ENCODE data around the gene ITGA11.

Gene ITGA11, protein sequence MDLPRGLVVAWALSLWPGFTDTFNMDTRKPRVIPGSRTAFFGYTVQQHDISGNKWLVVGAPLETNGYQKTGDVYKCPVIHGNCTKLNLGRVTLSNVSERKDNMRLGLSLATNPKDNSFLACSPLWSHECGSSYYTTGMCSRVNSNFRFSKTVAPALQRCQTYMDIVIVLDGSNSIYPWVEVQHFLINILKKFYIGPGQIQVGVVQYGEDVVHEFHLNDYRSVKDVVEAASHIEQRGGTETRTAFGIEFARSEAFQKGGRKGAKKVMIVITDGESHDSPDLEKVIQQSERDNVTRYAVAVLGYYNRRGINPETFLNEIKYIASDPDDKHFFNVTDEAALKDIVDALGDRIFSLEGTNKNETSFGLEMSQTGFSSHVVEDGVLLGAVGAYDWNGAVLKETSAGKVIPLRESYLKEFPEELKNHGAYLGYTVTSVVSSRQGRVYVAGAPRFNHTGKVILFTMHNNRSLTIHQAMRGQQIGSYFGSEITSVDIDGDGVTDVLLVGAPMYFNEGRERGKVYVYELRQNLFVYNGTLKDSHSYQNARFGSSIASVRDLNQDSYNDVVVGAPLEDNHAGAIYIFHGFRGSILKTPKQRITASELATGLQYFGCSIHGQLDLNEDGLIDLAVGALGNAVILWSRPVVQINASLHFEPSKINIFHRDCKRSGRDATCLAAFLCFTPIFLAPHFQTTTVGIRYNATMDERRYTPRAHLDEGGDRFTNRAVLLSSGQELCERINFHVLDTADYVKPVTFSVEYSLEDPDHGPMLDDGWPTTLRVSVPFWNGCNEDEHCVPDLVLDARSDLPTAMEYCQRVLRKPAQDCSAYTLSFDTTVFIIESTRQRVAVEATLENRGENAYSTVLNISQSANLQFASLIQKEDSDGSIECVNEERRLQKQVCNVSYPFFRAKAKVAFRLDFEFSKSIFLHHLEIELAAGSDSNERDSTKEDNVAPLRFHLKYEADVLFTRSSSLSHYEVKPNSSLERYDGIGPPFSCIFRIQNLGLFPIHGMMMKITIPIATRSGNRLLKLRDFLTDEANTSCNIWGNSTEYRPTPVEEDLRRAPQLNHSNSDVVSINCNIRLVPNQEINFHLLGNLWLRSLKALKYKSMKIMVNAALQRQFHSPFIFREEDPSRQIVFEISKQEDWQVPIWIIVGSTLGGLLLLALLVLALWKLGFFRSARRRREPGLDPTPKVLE

DNA sequence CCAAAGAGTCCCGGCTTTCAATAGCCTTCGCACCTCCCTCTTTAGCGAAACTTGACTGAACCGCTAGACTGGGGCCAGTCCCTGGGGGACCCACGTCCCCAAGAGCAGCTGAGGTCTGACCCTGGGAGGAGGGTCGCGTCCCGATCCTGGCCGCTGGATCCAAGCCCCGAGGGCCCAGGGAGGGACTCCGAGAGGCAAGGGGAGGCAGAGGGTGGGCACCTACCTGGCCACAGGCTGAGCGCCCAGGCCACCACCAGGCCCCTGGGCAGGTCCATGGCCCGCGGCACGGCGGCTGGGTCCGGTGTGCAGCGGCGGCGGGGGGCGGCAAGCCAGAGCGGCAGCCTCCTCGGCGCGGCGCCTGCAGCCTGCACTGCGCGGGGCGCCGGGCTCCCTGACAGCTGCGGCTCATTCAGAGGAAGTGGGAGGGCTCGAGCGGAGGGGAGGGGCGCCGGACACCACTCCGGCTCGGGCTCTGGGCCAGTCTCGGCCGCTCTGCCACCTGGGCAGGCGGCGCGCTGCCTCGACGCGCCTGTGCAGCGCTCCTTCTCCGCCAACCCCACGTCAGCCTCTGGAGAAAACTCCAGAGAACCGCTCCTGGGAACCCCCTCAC is at the start of gene ITGA11:
TSS of gene ITGA11 (minus strand) at position 372 of the 610 bp plus-strand sequence. CDS start at position 275, 97 bp downstream.
- DNase-seq (ENCODE audit: low read depth), result no peak

DNA sequence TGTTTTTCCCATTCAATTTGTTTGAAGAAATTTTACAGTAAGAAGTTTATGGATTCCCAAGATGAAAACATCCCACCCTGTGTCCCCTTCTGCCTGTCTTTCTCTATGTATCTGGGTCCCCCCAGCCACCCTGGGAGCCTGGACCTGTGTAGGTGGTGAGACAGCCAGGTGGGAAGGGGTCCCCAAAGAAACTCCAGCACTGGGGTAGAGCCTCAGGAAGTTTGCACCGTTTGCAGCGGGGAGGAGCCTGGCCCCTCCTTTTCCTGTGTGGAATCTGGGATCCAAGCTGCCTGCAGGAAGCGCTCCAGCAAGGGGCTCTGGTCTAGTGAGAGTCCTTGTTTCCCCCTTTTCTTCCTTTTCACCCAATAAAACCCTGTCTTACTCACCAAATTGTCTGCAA is 49.4 kb upstream of the ITGA11 start:
- DNase-seq (ENCODE audit: low read depth), result no peak

DNA sequence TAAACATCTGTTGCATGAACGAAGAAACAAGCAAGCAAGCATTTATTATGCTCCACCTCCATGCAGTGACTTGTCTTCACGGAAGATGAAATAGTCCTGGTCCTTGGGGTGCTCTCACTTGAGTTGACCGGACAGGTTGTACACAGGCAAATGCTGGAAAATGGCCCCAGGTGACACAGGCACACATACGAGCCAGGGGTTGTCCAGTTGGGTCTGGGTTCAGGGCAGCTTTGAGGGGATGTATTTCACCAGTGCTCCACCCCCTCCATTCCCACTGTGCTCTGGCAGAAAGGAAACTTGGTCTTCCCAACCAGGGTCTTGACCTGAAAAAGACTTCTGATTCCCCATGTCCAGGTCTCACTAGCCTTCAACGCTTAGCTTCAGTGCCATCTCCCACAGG is 48.3 kb upstream of the ITGA11 start:
- DNase-seq (ENCODE audit: low read depth), result no peak

DNA sequence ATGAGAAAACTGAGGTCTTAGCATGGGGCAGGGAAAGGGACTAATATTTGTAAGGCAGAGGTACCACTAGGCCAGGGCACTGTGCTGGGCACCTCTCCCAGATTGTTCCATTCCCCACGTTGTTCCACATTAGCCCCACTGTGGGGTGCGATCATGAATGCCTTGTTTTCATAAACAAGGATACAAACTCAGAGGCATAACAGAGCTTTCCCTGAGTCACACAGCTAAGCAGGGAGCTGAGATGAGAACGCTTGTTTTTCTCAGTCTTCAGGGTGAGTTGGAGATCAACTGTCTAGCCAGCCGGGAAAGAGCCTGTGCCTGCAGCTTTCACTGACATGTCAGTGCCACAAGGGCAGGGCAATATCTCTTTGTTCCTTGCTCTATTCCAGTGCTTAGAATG is 47.9 kb upstream of the ITGA11 start:
- DNase-seq (ENCODE audit: low read depth), result no peak

DNA sequence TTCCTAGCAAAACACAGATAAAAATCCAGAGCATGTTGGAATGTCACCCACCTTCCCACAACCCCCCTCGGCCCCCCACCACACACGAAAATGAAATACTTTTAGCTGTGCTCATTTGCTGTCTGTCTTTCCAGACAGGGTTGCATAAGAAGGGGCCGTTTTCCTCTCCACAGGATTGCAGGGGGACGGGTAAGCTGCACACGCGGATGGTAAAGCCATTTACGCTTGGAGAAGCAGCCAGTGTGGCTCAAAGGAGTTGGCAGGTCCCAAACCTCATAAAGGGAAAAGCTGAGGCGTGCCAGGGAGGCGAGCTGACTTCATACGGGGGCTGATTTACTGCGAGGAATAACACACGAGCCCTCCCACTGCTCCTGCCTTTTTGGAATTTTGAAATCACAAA is 47.4 kb upstream of the ITGA11 start:
- no peak for DNase-seq (ENCODE audit: low read depth)

DNA sequence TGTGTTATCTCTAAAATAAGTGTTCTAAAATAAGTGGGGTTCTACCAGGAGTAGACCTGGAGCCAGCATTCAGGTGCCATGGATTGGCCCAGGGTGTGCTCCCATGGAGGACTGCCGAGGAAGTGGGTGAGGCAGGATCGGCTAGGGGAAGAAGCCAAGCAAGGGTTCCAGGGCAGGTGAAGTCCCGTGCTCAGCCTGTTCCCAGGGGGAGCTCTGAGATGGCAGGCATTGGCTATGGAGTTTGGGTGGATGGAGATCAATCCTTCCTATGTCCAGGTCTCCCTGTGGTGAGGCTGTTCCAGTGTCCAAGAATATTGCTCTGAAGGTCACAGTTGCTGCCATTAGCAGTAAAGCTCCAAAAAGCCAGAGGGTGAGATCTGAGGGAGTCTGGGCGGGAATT is 46.9 kb upstream of the ITGA11 start:
- no peak for DNase-seq (ENCODE audit: low read depth)

DNA sequence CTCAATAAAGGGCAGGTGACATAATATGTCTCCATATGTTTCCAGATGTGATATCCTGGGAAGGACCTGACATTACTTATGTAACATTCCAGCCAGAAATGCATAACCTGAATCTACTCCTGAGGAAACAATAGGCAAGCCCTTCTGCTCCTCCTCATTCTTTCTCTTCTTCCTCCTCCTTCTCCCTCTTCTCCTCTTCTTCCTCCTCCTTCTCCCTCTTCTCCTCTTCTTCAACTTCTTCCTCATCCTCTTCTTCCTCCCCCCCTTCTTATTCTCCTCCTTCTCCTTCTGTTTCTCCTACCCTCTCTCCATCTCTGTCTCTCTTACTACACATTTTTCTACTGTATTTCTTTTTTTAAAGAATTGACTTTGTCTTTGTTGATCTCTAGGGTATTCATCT is 43.5 kb upstream of the ITGA11 start:
- no peak for DNase-seq (ENCODE audit: low read depth)

DNA sequence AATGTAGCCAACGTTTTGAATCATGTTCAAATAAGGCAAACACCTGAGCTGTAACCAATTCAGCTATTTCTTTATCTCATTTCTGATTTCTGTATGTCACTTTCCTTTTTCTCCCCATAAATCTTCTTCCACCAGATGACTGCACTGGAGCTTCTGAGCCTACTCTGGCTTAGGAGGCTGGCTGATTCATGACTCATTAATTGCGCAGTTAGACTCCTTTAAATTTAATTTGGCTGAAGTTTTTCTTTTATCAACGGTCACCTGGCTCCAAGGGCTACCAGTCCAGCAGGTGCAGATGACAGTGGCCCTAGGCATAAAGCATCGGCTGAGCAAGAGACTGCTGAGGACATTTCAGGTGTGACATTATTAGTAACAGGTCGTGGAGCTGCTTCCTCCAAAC is 39.6 kb upstream of the ITGA11 start:
- no peak for DNase-seq (ENCODE audit: low read depth)

DNA sequence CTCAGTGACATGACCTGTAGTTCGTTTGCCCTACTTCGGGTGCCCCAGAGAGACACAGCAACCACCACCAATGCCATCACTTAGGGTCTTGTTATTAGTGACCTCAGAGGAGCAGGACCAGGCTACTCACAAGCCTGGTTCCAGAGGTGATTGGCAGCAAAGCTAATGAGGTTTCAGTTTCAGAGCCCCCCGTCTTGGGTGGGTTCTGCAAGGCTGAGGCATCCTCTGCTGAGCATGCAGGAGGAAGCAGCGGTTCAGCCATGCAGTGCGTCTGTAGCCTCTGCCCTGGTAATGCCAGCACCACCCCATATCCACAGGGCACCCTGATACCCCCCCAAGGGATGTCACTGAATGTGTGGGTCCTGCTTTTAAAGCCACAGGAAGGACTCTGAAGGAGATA is 39.0 kb upstream of the ITGA11 start:
- DNase-seq (ENCODE audit: low read depth), result no peak

DNA sequence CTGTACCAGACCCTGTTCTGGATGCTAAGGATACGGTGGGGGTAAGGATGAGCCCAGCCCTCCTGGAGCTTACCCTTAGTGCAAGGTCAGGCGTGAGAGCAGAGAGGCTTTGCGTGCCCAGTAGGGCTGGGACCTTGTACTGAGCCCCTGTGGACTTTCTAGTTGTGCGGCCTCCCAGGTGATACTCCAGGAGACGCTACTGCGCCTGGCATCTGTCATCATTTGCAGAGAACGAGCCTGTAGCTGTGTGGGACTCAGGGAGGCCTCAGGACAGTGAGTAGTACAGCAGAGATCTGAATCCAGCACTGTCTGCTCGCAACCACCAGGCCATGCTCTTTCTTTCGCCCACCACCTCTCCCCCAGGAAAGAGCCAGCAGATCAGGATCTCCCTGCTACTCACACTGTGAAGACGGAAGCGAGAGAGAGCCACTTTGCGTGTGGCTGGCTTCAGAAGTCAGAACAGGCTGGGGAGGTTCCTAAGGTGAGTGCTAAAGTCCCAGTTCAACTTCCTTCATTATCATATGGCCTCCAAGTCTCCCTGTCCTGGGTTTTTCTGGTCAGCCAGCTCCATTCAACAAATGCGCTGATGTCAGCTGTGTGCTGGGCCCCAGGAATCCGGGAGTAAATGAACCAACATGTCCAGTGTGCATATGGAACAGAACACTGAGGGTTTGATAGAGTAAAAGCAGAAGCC is 38.2 kb upstream of the ITGA11 start:
- DNase-seq (ENCODE audit: low read depth), result no peak

DNA sequence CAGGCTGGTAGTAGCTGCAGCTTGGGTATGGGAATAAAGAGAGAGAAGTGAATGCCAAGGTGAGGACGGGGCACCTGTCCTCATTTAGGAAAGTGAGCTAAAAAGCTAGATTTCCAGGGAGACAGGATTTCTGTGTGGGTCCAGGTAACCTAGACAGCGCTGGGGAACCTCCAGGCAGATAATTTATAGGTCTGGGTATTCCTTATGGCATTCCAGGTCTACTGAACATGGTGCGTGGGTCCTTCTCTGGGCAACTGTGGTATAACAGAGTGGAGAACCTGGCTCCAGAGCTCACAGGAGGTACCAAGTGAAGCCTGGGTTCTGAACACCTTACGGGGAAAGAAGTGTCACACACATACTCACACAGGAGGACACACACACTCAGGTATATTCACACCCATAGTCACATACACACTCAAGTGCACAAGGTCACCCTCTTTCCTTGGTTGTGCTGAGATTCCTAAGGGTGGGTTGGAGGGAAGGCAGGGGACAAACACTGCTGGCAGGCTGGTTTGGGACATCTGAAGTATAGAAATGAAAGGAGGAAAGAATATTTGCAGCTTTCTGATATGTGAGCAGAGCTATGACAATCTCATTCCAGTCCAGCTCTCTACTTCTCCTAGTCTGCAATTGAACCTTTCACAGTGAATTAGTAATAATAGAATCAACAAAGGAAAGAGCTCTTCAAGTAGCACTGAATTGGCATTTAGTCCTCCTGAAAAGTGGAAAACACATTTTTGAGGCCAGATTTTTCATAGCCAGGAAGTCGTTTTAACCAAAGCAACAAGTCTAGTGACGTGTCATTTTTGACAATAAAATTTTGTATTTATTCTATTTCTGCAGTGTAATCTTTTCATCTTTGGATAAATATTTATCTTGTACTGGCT is 37.4 kb upstream of the ITGA11 start:
- DNase-seq (ENCODE audit: low read depth), result no peak

DNA sequence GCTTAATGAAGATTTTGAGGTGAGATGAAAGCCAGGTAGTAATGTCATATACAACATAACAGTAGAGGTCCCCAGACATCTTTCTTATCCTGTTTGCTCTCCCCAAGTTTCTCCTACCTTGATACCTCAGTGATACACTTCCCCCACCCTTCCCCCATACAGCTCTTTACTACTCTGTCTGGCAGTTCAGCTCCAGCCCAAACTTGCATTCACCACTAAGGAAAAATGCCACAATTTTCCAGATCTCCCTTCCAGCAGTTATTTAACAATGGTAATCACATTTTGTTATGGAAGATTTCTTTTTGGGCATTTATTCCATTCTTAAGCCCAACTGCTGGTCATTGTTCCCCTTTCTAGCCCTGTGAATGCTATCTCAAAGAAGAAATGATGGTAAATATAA is 34.9 kb upstream of the ITGA11 start:
- no peak for DNase-seq (ENCODE audit: low read depth)

DNA sequence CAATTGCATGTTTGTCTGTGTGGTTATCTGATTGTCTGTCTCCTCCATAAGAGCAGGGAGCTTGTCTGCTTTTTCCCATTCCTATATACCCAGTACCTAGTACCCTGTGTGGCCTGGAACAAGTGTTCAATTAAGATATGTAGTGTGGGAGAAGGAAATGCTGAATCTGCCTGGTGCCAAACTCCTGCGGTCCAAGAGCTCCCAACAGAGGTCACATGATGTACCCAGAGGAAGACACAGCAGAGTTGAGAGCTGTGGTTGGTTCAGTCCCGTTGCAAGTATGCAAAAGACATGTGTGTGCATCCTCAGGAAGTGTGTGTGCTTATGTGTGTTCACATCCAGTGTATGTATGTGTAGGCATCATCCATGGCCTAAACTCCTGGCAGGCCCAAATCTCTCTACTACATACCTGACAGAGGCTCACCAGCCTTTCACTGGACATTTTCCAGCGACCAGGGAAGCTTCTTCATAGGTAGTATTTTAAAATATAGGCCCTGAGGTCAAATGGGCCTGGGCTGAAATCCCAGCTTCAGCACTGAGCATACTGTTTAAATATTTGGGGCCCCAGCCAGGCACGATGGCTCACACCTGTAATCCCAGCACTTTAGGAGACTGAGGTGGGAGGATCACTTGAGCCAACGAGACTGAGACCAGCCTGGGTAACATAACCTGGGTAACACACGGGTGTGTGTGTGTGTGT is 34.0 kb upstream of the ITGA11 start:
- DNase-seq (ENCODE audit: low read depth), result no peak

DNA sequence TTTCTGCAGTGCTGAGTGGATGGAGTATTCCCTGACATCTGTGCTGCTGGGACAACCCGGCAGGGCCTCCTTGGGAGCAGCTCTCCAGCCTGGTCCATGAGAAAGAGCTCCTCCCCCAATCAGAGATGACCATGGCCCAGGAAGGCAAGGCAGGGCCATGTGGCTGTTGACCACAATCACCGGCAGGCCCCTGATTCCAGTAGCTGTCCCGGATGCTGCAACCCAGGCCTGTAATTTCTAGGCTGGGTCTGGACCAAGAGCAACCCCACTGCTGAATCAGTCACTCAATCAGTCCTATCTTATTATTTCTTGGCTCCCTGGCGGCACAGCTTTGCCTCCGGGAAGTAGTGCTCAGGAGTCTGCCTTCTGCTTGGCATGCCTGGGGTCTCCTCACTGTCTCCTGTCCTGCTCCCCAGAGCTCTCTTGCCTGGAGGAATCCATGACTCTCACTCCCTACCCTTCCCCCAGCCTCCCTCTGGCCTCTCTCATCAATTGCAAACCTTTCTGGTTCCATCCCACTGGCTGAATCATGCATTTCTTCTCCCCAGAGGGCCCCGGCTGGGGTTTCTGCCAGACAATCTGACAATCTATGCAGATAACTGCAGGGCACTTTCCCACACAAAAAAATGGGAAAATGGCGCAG is 32.6 kb upstream of the ITGA11 start:
- DNase-seq (ENCODE audit: low read depth), result no peak

DNA sequence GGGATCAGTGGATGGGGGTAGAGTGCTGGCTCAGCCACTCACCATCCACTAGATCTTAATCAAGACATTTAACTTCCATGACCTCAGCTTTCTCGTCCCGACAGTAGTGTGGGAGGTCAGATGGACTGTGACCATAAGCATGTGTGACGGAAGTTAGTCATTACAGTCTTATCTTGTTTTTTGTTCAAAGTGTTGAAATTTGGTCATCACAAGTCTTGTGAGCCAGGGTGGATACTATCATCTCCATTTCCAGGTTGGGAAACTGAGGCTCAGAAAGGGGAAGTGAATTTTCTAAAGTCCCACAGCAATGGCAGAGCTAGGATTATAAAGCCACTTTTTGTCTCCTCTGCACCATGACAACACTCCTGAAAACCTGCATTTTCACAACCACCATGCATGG is 32.0 kb upstream of the ITGA11 start:
- no peak for DNase-seq (ENCODE audit: low read depth)

DNA sequence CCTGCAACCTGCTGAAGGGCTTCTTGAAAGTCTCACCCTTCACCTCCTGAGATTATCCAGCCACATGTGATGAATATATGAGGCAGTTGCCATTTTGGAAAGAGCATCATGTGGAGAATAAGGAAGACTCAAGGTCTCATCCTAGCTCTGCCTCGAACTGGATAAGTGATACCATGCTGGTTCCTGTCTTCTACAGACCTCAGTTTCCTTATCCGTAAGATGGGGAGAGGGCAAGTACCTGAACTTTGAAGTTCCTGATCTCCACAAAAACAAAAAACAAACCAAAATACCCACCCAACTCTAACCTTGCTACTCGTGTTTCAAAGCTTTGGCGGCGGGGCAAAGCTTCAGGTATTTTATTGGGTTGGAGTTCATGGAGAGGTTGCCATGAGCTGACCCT is 31.5 kb upstream of the ITGA11 start:
- DNase-seq (ENCODE audit: low read depth), result no peak

DNA sequence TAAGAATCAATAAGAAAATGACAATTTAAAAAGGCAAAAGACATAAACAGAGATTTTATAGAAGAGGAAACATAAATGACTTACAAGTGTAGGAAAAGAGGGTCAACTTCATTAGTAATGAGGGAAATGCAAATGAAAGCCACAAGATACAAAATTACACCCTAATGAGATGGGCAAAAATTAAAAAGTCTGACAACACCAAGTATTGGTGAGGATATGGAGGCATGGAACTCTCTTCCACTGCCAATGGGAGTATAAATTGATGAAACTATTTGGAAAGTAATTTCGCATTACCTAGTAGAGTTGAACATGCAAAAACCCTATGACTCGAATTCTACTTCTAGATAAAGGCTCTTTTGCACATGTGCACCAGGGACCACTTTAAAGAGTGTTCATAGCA is 28.2 kb upstream of the ITGA11 start:
- no peak for DNase-seq (ENCODE audit: low read depth)

DNA sequence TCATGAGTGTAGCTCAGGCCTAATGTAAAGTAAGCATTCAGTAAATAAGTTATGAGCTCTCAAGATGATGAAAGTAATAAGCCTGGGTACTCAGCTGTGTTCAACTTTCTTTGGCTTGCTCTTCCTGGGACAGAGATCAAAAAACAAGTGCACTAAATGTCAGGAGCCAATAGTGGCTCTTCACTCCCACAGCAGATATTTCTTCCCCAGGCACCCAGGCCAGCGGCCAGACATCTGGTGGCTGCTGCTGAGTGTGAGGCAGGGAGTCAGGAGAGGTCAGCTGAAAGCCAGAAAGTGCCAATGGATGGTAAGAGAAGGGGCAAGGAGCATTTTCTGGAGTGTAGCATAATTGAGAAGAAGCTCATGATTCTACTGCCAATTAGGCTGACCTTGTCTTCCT is 18.2 kb upstream of the ITGA11 start:
- no peak for DNase-seq (ENCODE audit: low read depth)

DNA sequence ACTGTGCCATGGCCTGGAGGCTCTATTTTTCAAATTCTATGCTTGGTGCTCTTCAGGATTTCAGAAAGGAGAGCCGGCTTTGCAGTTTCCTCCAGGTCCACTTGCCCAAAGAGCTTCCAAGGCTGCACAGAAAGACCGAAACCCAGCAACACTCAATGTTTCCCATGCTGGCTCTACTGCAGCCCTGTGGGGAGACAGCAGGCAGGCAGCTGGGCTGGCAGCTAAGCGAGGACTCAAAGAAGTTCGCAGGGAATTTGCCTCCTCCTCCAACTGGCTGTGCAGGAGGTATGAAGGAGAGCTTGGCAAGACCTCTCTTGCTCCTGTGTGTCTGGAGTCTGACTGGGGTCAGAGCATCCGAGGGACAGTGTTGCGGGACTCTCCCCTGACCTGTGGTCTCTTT is 17.4 kb upstream of the ITGA11 start:
- DNase-seq (ENCODE audit: low read depth), result no peak

All from activated T-cell treated with anti-CD3 and anti-CD28 coated beads for 48 hours (primary cell).